IMR-90 (cell line): Measurements from ENCODE around the gene ZNF667. TPM values are rescaled to one million over a fixed set of nuclear protein-coding genes. Genes with fewer than 3 reads are reported as not detected.

Experiments
- ATAC-seq: fragments of 200-7000 bp; cut with Tn5 transposase; 2 replicates; pipeline ENCODE4 v1.9.1; 2020; ENCODE audit warnings: low read depth, mild to moderate bottlenecking, moderate library complexity
- BruUV-seq: library from RNA; stranded (reverse); fragments of 400-500 nt; replicated peaks from 2 replicates; lab custom pipeline; 2021; lab: Mats Ljungman, UMichigan
- CTCF ChIA-PET: fragments of 300-600 bp; formaldehyde crosslinking; extraction: SDS; loops from one replicate; lab custom pipeline; 2021; ENCODE audit warnings: antibody characterized with exemption; lab: Yijun Ruan, JAX
- POLR2A ChIA-PET: fragments of 300-600 bp; sonication (Branson Sonifier 250); formaldehyde crosslinking; loops from one replicate; lab custom pipeline; 2022; ENCODE audit warnings: antibody characterized with exemption; ENCODE audit not compliant: unreplicated experiment; lab: Charles Lee
- DNase-seq: peaks from one replicate; pipeline ENCODE4 v3.0.0; 2013
- H2AFZ ChIP-seq: replicated peaks from 2 replicates; pipeline ENCODE3; 2013; ENCODE audit warnings: low read length, mild to moderate bottlenecking; ENCODE audit not compliant: poor library complexity
- H2AK5ac ChIP-seq: 2 replicates; pipeline ENCODE4 v1.6.1; 2013; ENCODE audit warnings: low read depth, low read length, inconsistent platforms
- H2AK9ac ChIP-seq: replicated peaks from 2 replicates; pipeline ENCODE3; 2013; ENCODE audit warnings: mild to moderate bottlenecking, low read depth, low read length, moderate library complexity; ENCODE audit not compliant: poor library complexity
- H2BK120ac ChIP-seq: 2 replicates; pipeline ENCODE4 v1.6.1; 2013; ENCODE audit warnings: low read depth, low read length, inconsistent platforms
- H2BK15ac ChIP-seq: 3 replicates; pipeline ENCODE4 v1.6.1; 2013; ENCODE audit warnings: low read depth, low read length, inconsistent platforms
- H2BK20ac ChIP-seq: 2 replicates; pipeline ENCODE4 v1.6.1; 2013; ENCODE audit warnings: low read depth, mild to moderate bottlenecking, inconsistent platforms, low read length, moderate library complexity
- H2BK5ac ChIP-seq: 2 replicates; pipeline ENCODE4 v1.6.1; 2013; ENCODE audit warnings: mild to moderate bottlenecking, low read depth, low read length, inconsistent platforms; ENCODE audit not compliant: poor library complexity, severe bottlenecking
- H3K14ac ChIP-seq: replicated peaks from 2 replicates; pipeline ENCODE4 v1.6.1; 2013; ENCODE audit warnings: low read depth, low read length, inconsistent platforms
- H3K18ac ChIP-seq: 2 replicates; pipeline ENCODE4 v1.6.1; 2013; ENCODE audit warnings: low read depth, low read length, control low read depth
- H3K23ac ChIP-seq: 2 replicates; pipeline ENCODE4 v1.6.1; 2013; ENCODE audit warnings: low read depth, low read length, inconsistent platforms
- H3K27ac ChIP-seq: 2 replicates; pipeline ENCODE4 v1.5.1; 2013; ENCODE audit warnings: mild to moderate bottlenecking, control low read depth, low read length; ENCODE audit not compliant: insufficient read depth
- H3K27me3 ChIP-seq: 2 replicates; pipeline ENCODE4 v1.6.1; 2013; ENCODE audit warnings: low read length; ENCODE audit not compliant: control insufficient read depth, insufficient read depth
- H3K36me3 ChIP-seq: 2 replicates; pipeline ENCODE4 v1.6.1; 2013; ENCODE audit warnings: low read length, mixed read lengths; ENCODE audit not compliant: control insufficient read depth, insufficient read depth
- H3K4ac ChIP-seq: 2 replicates; pipeline ENCODE4 v1.6.1; 2013; ENCODE audit warnings: low read depth, low read length, inconsistent platforms
- H3K4me1 ChIP-seq: 2 replicates; pipeline ENCODE4 v1.6.1; 2013; ENCODE audit warnings: low read length, mixed read lengths; ENCODE audit not compliant: control insufficient read depth, insufficient read depth
- H3K4me2 ChIP-seq: 2 replicates; pipeline ENCODE4 v1.6.1; 2013; ENCODE audit warnings: low read depth, mild to moderate bottlenecking, control low read depth, low read length, moderate library complexity
- H3K4me3 ChIP-seq: 2 replicates; pipeline ENCODE4 v1.5.1; 2013; ENCODE audit warnings: low read depth, mild to moderate bottlenecking, control low read depth, low read length, moderate library complexity; ENCODE audit not compliant: insufficient read depth
- H3K56ac ChIP-seq: 2 replicates; pipeline ENCODE4 v1.6.1; 2013; ENCODE audit warnings: low read length, inconsistent platforms; ENCODE audit not compliant: insufficient read depth; ENCODE audit errors: extremely low read depth
- H3K79me1 ChIP-seq, 2 experiments: 2 replicates each; pipeline ENCODE4 v1.6.1; 2013; ENCODE audit warnings: low read length in 2 of 2, inconsistent platforms in 1 of 2, low read depth in 1 of 2
- H3K9ac ChIP-seq: 2 replicates; pipeline ENCODE4 v1.6.1; 2013; ENCODE audit warnings: low read depth, low read length, control low read depth
- H3K9me1 ChIP-seq: 2 replicates; pipeline ENCODE4 v1.6.1; 2013; ENCODE audit warnings: low read length, inconsistent platforms; ENCODE audit not compliant: insufficient read depth
- H3K9me3 ChIP-seq: 2 replicates; pipeline ENCODE4 v1.6.1; 2013; ENCODE audit warnings: low read length; ENCODE audit not compliant: control insufficient read depth, insufficient read depth
- H4K20me1 ChIP-seq: 2 replicates; pipeline ENCODE4 v1.6.1; 2013; ENCODE audit warnings: low read length, inconsistent platforms; ENCODE audit not compliant: insufficient read depth
- H4K5ac ChIP-seq: 2 replicates; pipeline ENCODE4 v1.6.1; 2013; ENCODE audit warnings: mild to moderate bottlenecking, low read depth, low read length, control low read depth
- H4K8ac ChIP-seq, 2 experiments: 2 replicates each; pipeline ENCODE4 v1.6.1; 2013; ENCODE audit warnings: low read depth in 2 of 2, low read length in 2 of 2, control low read depth in 1 of 2, inconsistent platforms in 1 of 2
- H4K91ac ChIP-seq: 2 replicates; pipeline ENCODE4 v1.6.1; 2013; ENCODE audit warnings: low read depth, low read length, inconsistent platforms; ENCODE audit not compliant: insufficient read depth
- BHLHE40 ChIP-seq: fragments of 150-350 bp; IDR thresholded peaks from 2 replicates; pipeline ENCODE4 v1.6.1; 2016; ENCODE audit warnings: mild to moderate bottlenecking, low read depth, low read length
- CEBPB ChIP-seq: IDR thresholded peaks from 2 replicates; pipeline ENCODE4 v1.6.1; 2012; ENCODE audit warnings: low read depth, low read length, improper control_type of control experiment
- CHD1 ChIP-seq: IDR thresholded peaks from 2 replicates; pipeline ENCODE4 v1.6.1; 2012; ENCODE audit warnings: low read depth, low read length, improper control_type of control experiment
- ELK1 ChIP-seq: fragments of 150-350 bp; IDR thresholded peaks from 2 replicates; pipeline ENCODE4 v1.6.1; 2016; ENCODE audit warnings: low read depth, mild to moderate bottlenecking, low read length, moderate library complexity, borderline replicate concordance
- FOS ChIP-seq: fragments of 150-350 bp; IDR thresholded peaks from 2 replicates; pipeline ENCODE4 v1.6.1; 2016; ENCODE audit warnings: low read depth, low read length
- MAZ ChIP-seq: IDR thresholded peaks from 2 replicates; pipeline ENCODE4 v1.6.1; 2012; ENCODE audit warnings: low read depth, mild to moderate bottlenecking, low read length, improper control_type of control experiment, moderate library complexity, borderline replicate concordance
- MXI1 ChIP-seq: IDR thresholded peaks from 2 replicates; pipeline ENCODE4 v1.6.1; 2012; ENCODE audit warnings: low read depth, mild to moderate bottlenecking, low read length, moderate library complexity, borderline replicate concordance
- NFE2L2 ChIP-seq: fragments of 150-350 bp; IDR thresholded peaks from 2 replicates; pipeline ENCODE4 v1.6.1; 2016; ENCODE audit warnings: low read depth, mild to moderate bottlenecking, low read length
- POLR2A ChIP-seq: IDR thresholded peaks from 2 replicates; pipeline ENCODE4 v1.6.1; 2012; ENCODE audit warnings: mild to moderate bottlenecking, low read depth, low read length
- RFX5 ChIP-seq: IDR thresholded peaks from 2 replicates; pipeline ENCODE4 v1.8.0; 2012; ENCODE audit warnings: low read depth, mild to moderate bottlenecking, low read length, moderate library complexity
- SMC3 ChIP-seq: fragments of 150-350 bp; IDR thresholded peaks from 2 replicates; pipeline ENCODE4 v1.6.1; 2016; ENCODE audit warnings: low read depth, mild to moderate bottlenecking, antibody characterized with exemption, low read length, moderate library complexity
- USF2 ChIP-seq: fragments of 150-350 bp; IDR thresholded peaks from 2 replicates; pipeline ENCODE4 v1.6.1; 2017; ENCODE audit warnings: mild to moderate bottlenecking, antibody characterized with exemption, low read length, low read depth
- WGBS, 2 experiments: methylation state at CpG; one replicate each; pipeline versions ENCODE4 v1.1.5 to v1.1.7; 2013; ENCODE audit warnings: missing lambda C conversion rate in 2 of 2; ENCODE audit not compliant: insufficient read length in 1 of 2; ENCODE audit errors: extremely low coverage in 2 of 2; 5-methylcytosine and 5-hydroxymethylcytosine counted together
- dilution Hi-C: fragments of 300-500 bp; cut with HindIII; formaldehyde crosslinking; loops from one replicate; pipeline ENCODE4 v1.14.3; 2018; ENCODE audit warnings: low sequenced_read_pairs; ENCODE audit not compliant: unreplicated experiment
- in situ Hi-C: fragments of 300-500 bp; cut with MboI; formaldehyde crosslinking; loops from 3 replicates; pipeline ENCODE4 v1.14.3; 2019; ENCODE audit warnings: low sequenced_read_pairs, inconsistent platforms, mixed read lengths
- intact Hi-C: fragments of 100-400 bp; cut with micrococcal nuclease; formaldehyde crosslinking; loops from 2 replicates; pipeline ENCODE4 v1.10.0; 2022
- polyA plus RNA-seq, 3 experiments: library from polyadenylated mRNA; depleted of rRNA; stranded (reverse); fragments of >200 nt; gene quantifications; 2 replicates each; pipeline ENCODE4 v1.2.3, GENCODE V29; 2012; ENCODE audit warnings: low replicate concordance in 1 of 3
- total RNA-seq: library from RNA; depleted of rRNA; stranded (reverse); fragments of >200 nt; gene quantifications from 2 replicates; pipeline ENCODE4 v1.2.3, GENCODE V29; 2012
- TF ChIP-seq, protein P1 (sequence below): conservative IDR thresholded peaks from 2 replicates; pipeline ENCODE4 v1.5.1; 2012; ENCODE audit warnings: mild to moderate bottlenecking, low read depth, low read length, improper control_type of control experiment

Gene ZNF667
- total and polyA plus RNA-seq, 2 of the 4 experiments (the other 2 are of a cell fraction) = 1.8 to 3.4 TPM

DNA sequence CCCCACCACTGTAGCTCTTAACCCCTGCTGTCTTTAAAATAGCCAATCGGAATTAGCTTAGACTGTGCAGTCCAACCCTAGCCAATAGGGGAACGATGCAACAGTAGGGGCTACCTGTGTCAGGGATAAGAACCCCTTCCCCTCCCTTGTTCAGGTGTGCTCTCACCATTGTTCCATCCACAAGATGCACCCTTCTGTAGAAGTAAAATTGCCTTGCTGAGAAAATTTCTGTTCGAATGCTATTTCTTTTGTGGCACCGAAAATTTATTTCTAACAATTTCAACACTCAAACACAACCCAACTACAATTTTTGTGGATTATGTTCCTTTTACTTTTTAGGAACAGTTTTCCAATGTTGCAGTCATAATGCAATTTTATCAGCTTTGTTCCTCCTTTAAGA is 76.7 kb downstream of the ZNF667 start:
- Histone ChIP-seq H4K20me1 (no peaks in the 10 kb centered on the region), H2BK5ac (no peak overlapping the region), H2BK120ac (no peak overlapping the region), H3K9me1 (peaks cover 7% of the 10 kb centered on the region), H3K9me3 (peaks cover 9% of the 10 kb centered on the region), H2AK9ac (no peak overlapping the region), H3K79me1 (peaks cover 10 to 13% of the 10 kb centered on the region in 2 experiments), H4K8ac (no peak overlapping the region), H4K91ac (no peak overlapping the region), H3K27ac (no peak overlapping the region), H2BK20ac (no peak overlapping the region), H3K4me3 (no peak overlapping the region), H3K4me2 (no peak overlapping the region), H3K27me3 (no peaks in the 10 kb centered on the region), H4K5ac (no peak overlapping the region), H3K18ac (no peak overlapping the region), H3K23ac (no peak overlapping the region), H3K4me1 (no peaks in the 10 kb centered on the region), H3K9ac (no peak overlapping the region), H3K56ac (no peak overlapping the region), H3K14ac (no peak overlapping the region), H3K4ac (no peak overlapping the region), H2BK15ac (no peak overlapping the region), H2AK5ac (no peak overlapping the region), H2AFZ (no peak overlapping the region), H3K36me3 (peaks cover 7% of the 10 kb centered on the region; the same call in 1 of the 2 replicates)
- ChIA-PET POLR2A (no interaction called here), CTCF (no interaction called here)
- TF ChIP-seq BHLHE40 (no peak), USF2 (no peak), ELK1 (no peak), MXI1 (no peak), RFX5 (no peak), NFE2L2 (no peak), SMC3 (no peak), POLR2A (no peak), CEBPB (no peak), FOS (no peak), MAZ (no peak), CHD1 (no peak)
- TF ChIP-seq, protein P1, sequence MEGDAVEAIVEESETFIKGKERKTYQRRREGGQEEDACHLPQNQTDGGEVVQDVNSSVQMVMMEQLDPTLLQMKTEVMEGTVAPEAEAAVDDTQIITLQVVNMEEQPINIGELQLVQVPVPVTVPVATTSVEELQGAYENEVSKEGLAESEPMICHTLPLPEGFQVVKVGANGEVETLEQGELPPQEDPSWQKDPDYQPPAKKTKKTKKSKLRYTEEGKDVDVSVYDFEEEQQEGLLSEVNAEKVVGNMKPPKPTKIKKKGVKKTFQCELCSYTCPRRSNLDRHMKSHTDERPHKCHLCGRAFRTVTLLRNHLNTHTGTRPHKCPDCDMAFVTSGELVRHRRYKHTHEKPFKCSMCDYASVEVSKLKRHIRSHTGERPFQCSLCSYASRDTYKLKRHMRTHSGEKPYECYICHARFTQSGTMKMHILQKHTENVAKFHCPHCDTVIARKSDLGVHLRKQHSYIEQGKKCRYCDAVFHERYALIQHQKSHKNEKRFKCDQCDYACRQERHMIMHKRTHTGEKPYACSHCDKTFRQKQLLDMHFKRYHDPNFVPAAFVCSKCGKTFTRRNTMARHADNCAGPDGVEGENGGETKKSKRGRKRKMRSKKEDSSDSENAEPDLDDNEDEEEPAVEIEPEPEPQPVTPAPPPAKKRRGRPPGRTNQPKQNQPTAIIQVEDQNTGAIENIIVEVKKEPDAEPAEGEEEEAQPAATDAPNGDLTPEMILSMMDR = no peak
- DNase-seq (no peak), ATAC-seq (no peak)
- in situ Hi-C loops (loop anchor here (25.0 kb wide), 1 partner anchor 987 kb away; the partner anchor contains the start of gene ZNF548), intact Hi-C loops (loop anchor here (5.0 kb wide), 1 partner anchor 137 kb away; the partner anchor contains the start of gene ZFP28), dilution Hi-C loops (no loop called here)
- BruUV-seq = no TSS peak
- WGBS, 2 experiments = no CpG with 5 or more reads among the region's 4 CpGs
